Neural cell (in vitro differentiated cells): Measurements from ENCODE around the gene KIRREL3.

Experiments
- CTCF ChIP-seq: fragments of 450-650 bp; IDR thresholded peaks from 2 replicates; pipeline ENCODE4 v1.5.1; 2014; ENCODE audit warnings: antibody characterized with exemption, mild to moderate bottlenecking, moderate library complexity; ENCODE audit not compliant: poor library complexity, severe bottlenecking
- EP300 ChIP-seq: fragments of 450-650 bp; conservative IDR thresholded peaks from 2 replicates; pipeline ENCODE4 v1.6.1; 2014; ENCODE audit warnings: antibody characterized with exemption, mild to moderate bottlenecking, moderate library complexity; ENCODE audit not compliant: poor library complexity, severe bottlenecking
- EZH2 ChIP-seq: fragments of 200-600, 300-800 bp; shearing (Covaris generic), sonication (generic); IDR thresholded peaks from 2 replicates; pipeline ENCODE4 v1.6.1; 2014; ENCODE audit warnings: antibody characterized with exemption, low read length, borderline replicate concordance, mild to moderate bottlenecking; ENCODE audit not compliant: insufficient read depth, poor library complexity, severe bottlenecking
- MXI1 ChIP-seq: fragments of 450-650 bp; conservative IDR thresholded peaks from 2 replicates; pipeline ENCODE4 v1.6.1; 2014; ENCODE audit warnings: antibody characterized with exemption, mild to moderate bottlenecking; ENCODE audit not compliant: poor library complexity, severe bottlenecking
- POLR2AphosphoS5 ChIP-seq: IDR thresholded peaks from 2 replicates; pipeline ENCODE4 v1.6.1; 2012
- RAD21 ChIP-seq: fragments of 450-650 bp; conservative IDR thresholded peaks from 2 replicates; pipeline ENCODE4 v1.6.1; 2014; ENCODE audit warnings: antibody characterized with exemption, mild to moderate bottlenecking, moderate library complexity
- REST ChIP-seq: IDR thresholded peaks from 2 replicates; pipeline ENCODE4 v1.6.1; 2012; ENCODE audit warnings: borderline replicate concordance
- TAF1 ChIP-seq: IDR thresholded peaks from 2 replicates; pipeline ENCODE4 v1.6.1; 2012; ENCODE audit warnings: low read depth

GRCh38 chr11:126793596-126793995 is 207.0 kb downstream of the KIRREL3 start:
- TF ChIP-seq CTCF (no peak), EP300 (no peak), POLR2AphosphoS5 (no peak), REST (no peak), TAF1 (no peak), EZH2 (no peak), RAD21 (no peak), MXI1 (no peak)
